ENCODE measurements around the gene MFSD12.
"Not testable (repeated sequence)": the region's sequence is repeated elsewhere in the genome, so short reads cannot be mapped to it uniquely, and the experiment has no call there.

MFSD12 gene

DNA sequence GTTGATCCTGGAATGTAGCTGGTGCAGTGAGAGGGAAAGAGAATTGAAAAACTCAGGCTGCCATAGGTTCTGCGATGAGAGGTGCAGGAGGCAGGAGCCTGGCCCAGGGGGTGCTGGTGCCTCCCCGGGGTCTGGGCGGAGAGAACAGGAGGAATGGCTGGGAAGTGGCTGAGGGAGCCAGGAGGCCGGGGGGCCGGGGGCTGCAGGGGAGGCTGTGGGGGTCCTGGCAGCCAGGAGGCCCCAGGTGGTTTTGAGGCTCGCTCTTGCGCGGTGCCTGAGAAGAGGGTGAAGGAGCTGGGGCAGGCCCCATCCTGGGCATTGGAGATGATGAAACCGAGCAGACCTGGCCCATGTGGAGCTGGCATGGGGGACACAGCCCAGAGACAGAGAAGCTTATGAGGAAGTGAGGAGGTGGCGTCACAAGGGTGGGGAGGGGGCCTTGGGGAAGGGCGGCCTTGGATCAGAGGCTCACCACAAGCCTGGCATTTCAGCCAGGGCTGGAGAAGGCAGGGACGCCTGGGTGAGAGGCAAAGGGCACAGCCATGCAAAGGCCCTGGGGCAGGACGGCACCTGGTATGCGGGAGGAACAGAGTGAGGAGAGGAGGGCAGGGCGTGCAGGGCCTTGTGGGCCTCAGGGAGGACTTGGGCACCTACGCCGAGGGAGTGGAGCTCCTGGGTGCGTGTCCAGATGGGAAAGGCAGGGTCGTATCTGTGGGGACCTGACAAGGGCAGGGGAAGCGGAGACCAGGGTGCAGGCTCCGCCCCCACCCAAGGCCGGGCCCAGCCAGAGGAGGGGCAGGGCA, 19.7 kb downstream of the MFSD12 start:
- DNase-seq (no peak), ATAC-seq (peak; percentile 20)
- Mint-ChIP-seq H3K4me1 (peaks cover 7% of the 10 kb centered on the region), H3K9me3 (no peaks in the 10 kb centered on the region), H3K4me3 (peak overlapping the region in 1 of 2 donors; percentile 21), H3K27ac (peak overlapping the region in 1 of 2 donors; percentile 77), H3K27me3 (no peaks in the 10 kb centered on the region)

DNA sequence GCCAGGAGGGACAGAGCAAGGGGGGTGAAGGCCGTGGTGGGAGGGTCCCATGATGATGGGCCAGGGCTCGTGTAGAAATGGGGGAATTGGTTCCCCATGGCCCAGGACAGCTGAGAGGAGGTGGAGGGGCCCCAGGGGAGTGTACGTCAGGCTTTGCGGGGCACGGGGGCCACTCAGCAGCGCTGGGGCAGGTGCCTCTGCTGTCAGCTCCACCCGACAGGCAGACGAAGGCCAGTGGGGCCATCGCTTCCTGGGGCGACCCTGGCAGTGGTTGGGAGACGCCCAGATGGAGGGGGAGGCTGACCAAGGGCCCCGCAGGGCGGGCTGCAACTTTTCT, 20.3 kb downstream of the MFSD12 start:
- ATAC-seq (no peak), DNase-seq (no peak)
- no peaks in the 10 kb centered on the region for H3K27me3 Mint-ChIP-seq
- no peaks in the 10 kb centered on the region for H3K9me3 Mint-ChIP-seq
- H3K27ac Mint-ChIP-seq: no peak overlapping the region
- H3K4me1 Mint-ChIP-seq: peaks cover 7% of the 10 kb centered on the region
- H3K4me3 Mint-ChIP-seq: peak overlapping the region in 1 of 2 donors; percentile 21

- Mint-ChIP-seq H3K27ac (peak overlapping the region in 1 of 2 donors; percentile 48), H3K4me1 (peaks cover 7% of the 10 kb centered on the region), H3K4me3 (no peak overlapping the region), H3K27me3 (no peaks in the 10 kb centered on the region), H3K9me3 (no peaks in the 10 kb centered on the region)
- no peak for DNase-seq
- no peak for ATAC-seq
These were observed 20.8 kb downstream of the MFSD12 start for GRCh38 chr19:3536429-3537100.

DNA sequence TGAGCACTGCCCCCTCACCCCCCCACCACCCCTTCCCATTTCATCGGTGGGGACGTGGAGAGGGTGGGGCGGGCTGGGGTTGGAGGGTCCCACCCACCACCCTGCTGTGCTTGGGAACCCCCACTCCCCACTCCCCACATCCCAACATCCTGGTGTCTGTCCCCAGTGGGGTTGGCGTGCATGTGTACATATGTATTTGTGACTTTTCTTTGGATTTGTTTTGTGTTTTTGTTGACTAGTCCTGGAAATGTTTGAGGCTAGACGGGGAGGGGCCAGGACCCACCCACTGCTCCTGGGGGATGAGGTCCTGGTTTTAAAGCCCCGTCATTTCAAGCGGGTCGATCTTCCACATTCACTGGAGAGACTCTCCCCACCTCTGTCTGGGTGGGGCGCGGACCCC, 21.4 kb downstream of the MFSD12 start:
- H3K27me3 Mint-ChIP-seq: no peaks in the 10 kb centered on the region
- H3K27ac Mint-ChIP-seq: peak overlapping the region in 1 of 2 donors; percentile 50
- DNase-seq (no peak), ATAC-seq (no peak)
- H3K4me3 Mint-ChIP-seq: no peak overlapping the region
- H3K9me3 Mint-ChIP-seq: no peaks in the 10 kb centered on the region
- H3K4me1 Mint-ChIP-seq: peaks cover 7% of the 10 kb centered on the region

- Mint-ChIP-seq H3K4me1 (peaks cover 7% of the 10 kb centered on the region), H3K9me3 (no peaks in the 10 kb centered on the region), H3K4me3 (no peak overlapping the region), H3K27me3 (no peaks in the 10 kb centered on the region), H3K27ac (no peak overlapping the region)
- ATAC-seq: no peak
- no peak for DNase-seq
These were observed 21.8 kb downstream of the MFSD12 start for GRCh38 chr19:3535563-3535965.

DNA sequence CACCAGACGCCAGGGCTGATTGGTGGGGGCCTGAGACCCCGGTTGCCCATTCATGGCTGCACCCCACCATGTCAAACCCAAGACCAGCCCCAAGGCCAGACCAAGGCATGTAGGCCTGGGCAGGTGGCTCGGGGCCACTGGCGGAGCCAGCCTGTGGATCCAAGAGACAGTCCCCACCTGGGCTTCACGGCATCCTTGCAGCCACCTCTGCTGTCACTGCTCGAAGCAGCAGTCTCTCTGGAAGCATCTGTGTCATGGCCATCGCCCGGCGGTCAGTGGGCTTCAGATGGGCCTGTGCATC, 22.2 kb downstream of the MFSD12 start:
- no peak overlapping the region for H3K4me3 Mint-ChIP-seq
- no peaks in the 10 kb centered on the region for H3K9me3 Mint-ChIP-seq
- no peaks in the 10 kb centered on the region for H3K27me3 Mint-ChIP-seq
- ATAC-seq: no peak
- H3K4me1 Mint-ChIP-seq: peaks cover 7% of the 10 kb centered on the region
- H3K27ac Mint-ChIP-seq: no peak overlapping the region
- no peak for DNase-seq

DNA sequence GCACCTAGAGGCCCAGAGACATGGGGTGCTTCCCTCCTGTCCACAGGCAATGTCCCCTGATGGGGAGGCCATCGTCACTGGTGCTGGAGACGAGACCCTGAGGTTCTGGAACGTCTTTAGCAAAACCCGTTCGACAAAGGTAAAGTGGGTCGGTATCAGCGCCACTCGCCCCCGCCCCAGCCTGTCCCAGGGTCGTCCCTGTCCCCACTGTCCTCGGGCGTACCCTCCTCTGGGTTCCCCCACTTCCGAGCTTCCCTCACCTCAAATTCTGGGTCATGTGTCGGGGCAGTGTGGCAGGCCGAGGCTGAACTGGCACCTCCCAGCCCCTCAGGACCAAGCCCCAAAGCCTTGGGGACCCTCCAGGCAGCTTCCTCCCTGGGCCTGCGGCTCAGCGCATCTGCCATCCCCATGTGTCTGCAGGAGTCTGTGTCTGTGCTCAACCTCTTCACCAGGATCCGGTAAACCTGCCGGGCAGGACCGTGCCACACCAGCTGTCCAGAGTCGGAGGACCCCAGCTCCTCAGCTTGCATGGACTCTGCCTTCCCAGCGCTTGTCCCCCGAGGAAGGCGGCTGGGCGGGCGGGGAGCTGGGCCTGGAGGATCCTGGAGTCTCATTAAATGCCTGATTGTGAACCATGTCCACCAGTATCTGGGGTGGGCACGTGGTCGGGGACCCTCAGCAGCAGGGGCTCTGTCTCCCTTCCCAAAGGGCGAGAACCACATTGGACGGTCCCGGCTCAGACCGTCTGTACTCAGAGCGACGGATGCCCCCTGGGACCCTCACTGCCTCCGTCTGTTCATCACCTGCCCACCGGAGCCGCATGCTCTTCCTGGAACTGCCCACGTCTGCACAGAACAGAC, 22.8 kb downstream of the MFSD12 start:
- DNase-seq: no peak
- Mint-ChIP-seq H3K9me3 (no peaks in the 10 kb centered on the region), H3K27me3 (no peaks in the 10 kb centered on the region), H3K4me3 (no peak overlapping the region), H3K4me1 (peaks cover 7% of the 10 kb centered on the region), H3K27ac (no peak overlapping the region)
- no peak for ATAC-seq

DNA sequence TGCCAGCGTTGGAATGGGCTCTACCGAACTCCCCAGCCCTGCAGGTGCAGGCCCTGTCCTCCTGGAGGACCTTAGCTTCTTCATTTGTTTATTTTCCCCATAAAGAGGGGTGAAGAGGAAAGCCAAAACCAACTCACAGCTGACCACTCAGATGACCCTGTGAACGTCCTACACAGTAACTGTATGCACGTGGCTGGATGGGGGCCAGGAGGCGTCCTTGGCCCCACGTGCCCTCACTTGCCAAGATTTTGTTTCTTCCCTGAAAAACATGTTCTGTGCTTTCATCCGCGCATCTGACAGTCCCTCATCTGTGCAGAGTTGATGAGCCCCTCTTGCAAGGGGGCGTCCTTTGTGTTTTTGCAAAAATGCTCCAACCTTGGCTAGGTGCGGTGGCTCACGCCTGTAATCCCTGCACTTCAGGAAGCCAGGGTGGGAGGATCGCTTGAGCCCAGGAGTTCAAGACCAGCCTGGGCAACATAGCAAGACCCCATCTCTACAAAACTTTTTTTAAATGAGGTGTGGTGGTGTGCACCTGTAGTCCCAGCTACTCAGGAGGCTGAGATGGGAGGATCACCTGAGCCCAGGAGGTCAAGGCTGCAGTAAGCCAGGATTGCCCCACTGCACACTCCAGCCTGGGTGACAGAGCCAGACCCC, 23.7 kb downstream of the MFSD12 start:
- Mint-ChIP-seq H3K4me3 (no peak overlapping the region), H3K27ac (no peak overlapping the region), H3K27me3 (no peaks in the 10 kb centered on the region), H3K9me3 (no peaks in the 10 kb centered on the region), H3K4me1 (peaks cover 7% of the 10 kb centered on the region)
- ATAC-seq: no peak
- DNase-seq: no peak

DNA sequence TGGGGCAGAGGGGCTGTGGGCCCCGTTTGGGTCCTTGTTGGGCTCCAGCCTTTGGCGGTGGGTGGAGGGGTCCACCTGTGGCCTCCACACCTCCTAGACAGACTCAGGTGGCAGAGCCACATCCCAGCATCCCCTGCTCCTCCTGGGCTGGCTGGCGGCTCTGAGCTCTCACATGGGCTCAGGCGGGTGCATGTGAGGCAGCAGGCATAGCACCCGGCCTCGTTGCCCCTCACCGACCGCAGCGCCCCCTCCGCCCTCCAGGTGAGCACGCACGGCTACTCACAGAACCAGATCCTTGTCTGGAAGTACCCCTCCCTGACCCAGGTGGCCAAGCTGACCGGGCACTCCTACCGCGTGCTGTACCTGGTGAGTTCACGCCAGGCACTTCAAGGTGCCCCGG, 24.4 kb downstream of the MFSD12 start:
- Mint-ChIP-seq H3K4me3 (no peak overlapping the region), H3K27me3 (no peaks in the 10 kb centered on the region), H3K9me3 (no peaks in the 10 kb centered on the region), H3K4me1 (peaks cover 7% of the 10 kb centered on the region), H3K27ac (no peak overlapping the region)
- no peak for DNase-seq
- no peak for ATAC-seq

DNA sequence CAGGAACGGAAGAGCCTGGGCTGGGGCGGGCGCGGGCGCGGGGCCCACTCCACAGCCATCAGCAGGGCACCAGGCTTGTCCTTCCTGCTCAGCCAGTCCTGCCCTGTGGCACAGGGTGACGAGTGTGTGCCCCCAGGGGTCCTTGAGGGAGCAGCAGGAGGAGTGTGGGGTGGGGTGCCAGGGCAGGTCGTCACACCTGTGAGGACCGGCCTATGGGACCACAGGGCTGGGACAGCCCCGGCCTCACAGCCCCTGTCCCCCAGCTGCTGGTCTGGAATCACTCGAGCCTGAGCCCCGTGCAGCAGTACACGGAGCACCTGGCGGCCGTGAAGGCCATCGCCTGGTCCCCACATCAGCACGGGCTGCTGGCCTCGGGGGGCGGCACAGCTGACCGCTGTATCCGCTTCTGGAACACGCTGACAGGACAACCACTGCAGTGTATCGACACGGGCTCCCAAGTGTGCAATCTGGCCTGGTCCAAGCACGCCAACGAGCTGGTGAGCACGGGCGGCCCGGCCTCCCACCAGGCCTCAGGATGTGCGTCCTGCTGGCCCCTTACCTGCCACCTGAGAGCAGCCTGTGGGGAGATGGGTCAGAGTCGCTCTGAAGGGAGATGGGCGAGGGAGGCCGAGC, 25.1 kb downstream of the MFSD12 start:
- H3K9me3 Mint-ChIP-seq: no peaks in the 10 kb centered on the region
- ATAC-seq: no peak
- no peak for DNase-seq
- no peak overlapping the region for H3K27ac Mint-ChIP-seq
- no peaks in the 10 kb centered on the region for H3K27me3 Mint-ChIP-seq
- no peak overlapping the region for H3K4me3 Mint-ChIP-seq
- H3K4me1 Mint-ChIP-seq: peaks cover 2% of the 10 kb centered on the region

DNA sequence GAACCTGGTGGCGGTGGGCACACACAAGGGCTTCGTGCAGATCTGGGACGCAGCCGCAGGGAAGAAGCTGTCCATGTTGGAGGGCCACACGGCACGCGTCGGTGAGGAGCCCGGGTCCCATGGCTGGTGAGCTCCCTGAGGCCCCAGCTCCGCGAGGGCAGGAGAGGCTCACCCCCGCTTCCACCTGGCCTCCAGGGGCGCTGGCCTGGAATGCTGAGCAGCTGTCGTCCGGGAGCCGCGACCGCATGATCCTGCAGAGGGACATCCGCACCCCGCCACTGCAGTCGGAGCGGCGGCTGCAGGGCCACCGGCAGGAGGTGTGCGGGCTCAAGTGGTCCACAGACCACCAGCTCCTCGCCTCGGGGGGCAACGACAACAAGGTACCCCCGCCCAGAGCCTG, 25.7 kb downstream of the MFSD12 start:
- no peak overlapping the region for H3K4me3 Mint-ChIP-seq
- no peaks in the 10 kb centered on the region for H3K4me1 Mint-ChIP-seq
- DNase-seq: no peak
- no peaks in the 10 kb centered on the region for H3K9me3 Mint-ChIP-seq
- no peaks in the 10 kb centered on the region for H3K27me3 Mint-ChIP-seq
- H3K27ac Mint-ChIP-seq: no peak overlapping the region
- no peak for ATAC-seq

- Mint-ChIP-seq H3K4me1 (no peaks in the 10 kb centered on the region), H3K27ac (no peak overlapping the region), H3K27me3 (no peaks in the 10 kb centered on the region), H3K4me3 (no peak overlapping the region), H3K9me3 (no peaks in the 10 kb centered on the region)
- DNase-seq (no peak), ATAC-seq (no peak)
These were observed 27.0 kb downstream of the MFSD12 start for GRCh38 chr19:3530389-3530788.

DNA sequence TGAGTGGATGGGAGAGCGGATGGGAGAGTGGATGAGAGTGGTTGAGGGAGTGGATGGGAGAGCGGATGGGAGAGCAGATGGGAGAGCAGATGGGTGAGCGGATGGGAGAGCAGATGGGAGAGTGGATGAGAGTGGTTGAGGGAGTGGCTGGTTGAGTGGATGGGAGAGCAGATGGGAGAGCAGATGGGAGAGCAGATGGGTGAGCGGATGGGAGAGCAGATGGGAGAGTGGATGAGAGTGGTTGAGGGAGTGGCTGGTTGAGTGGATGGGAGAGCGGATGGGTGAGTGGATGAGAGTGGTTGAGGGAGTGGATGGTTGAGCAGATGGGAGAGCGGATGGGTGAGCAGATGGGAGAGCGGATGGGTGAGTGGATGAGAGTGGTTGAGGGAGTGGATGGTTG, 28.1 kb downstream of the MFSD12 start:
- H3K9me3 Mint-ChIP-seq, H3K4me3 Mint-ChIP-seq, H3K27me3 Mint-ChIP-seq, H3K4me1 Mint-ChIP-seq, ATAC-seq, H3K27ac Mint-ChIP-seq, DNase-seq: not testable (repeated sequence)

GRCh38 chr19:3528539-3529211, 28.7 kb downstream of the MFSD12 start:
- ATAC-seq (no peak), DNase-seq (no peak)
- Mint-ChIP-seq H3K27me3 (no peaks in the 10 kb centered on the region), H3K27ac (no peak overlapping the region), H3K9me3 (no peaks in the 10 kb centered on the region), H3K4me1 (no peaks in the 10 kb centered on the region), H3K4me3 (no peak overlapping the region)

DNA sequence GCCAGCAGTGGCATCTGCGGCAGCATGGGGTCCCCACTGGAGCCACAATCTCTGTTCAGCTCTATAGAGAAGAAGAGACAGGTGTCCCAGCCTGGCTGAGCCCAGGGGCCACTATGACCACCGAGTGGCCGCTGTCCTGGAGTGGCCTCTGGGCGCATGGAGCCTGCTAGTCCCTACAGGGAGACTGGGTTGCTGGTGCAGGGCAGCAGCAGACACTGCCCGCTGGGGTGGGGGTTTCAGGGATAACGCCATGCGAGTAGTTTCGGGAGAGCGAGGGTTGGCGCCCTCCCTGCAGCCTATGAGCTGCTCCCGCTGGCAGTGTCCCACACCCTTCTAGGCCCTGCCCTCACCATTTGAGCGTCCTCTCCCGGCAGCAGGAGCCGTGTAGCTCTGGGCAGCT, 29.3 kb downstream of the MFSD12 start:
- DNase-seq: no peak
- no peak for ATAC-seq
- Mint-ChIP-seq H3K27ac (no peak overlapping the region), H3K27me3 (no peaks in the 10 kb centered on the region), H3K4me1 (no peaks in the 10 kb centered on the region), H3K4me3 (no peak overlapping the region), H3K9me3 (no peaks in the 10 kb centered on the region)

Data from stimulated activated naive CD8-positive, alpha-beta T cell treated with anti-CD3 and anti-CD28 coated beads, Interleukin-15, amount 100 ng/mL, for 72 hours (primary cell).